NOMO-1 (cell line): ENCODE results near the gene ATP6V1C2.

Experiments
- DNase-seq, 2 experiments: peaks; one replicate each; lab custom pipeline; 2025; ENCODE audit not compliant: unreplicated experiment in 2 of 2; lab: John Stamatoyannopoulos, UW

The ATP6V1C2 gene

GRCh38 chr2:10832203-10832936 is 110.9 kb downstream of the ATP6V1C2 start:
- DNase-seq: peak; percentile 84 to 88

- DNase-seq: no peak
These were observed 111.6 kb downstream of the ATP6V1C2 start for GRCh38 chr2:10833021-10833420.

- peak; percentile 22 to 58 for DNase-seq
These were observed 112.7 kb downstream of the ATP6V1C2 start for GRCh38 chr2:10834068-10834655.
